ENCODE results near the gene FBXO41. TPM values are rescaled to one million over a fixed set of nuclear protein-coding genes. Genes with fewer than 3 reads are reported as not detected.

Gene FBXO41
- total RNA-seq, 1 experiment from 2014 or later: 6.5 TPM

DNA sequence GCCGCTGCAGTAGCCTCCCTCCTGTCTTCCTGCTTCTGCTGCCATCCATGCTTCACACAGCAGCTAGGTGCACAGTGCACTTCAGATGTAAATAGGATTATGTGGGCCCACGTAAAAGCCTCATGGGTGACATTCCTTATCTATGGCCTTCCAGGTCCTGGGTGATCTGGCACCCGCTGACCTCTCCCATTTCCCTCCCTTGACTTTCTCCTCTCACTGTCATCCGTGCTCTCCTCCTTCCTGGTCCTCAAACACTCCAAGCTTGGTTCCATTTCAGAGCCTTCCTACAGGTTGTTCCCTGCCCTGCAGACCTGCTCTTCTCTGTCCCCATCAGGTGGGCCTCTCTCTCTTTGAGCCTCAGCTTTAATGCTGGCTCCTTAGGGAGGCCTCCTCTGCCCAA is 74.3 kb downstream of the FBXO41 start:
- intact Hi-C loops (cut with micrococcal nuclease; ENCODE audit: unreplicated experiment): no loop called here
- CTCF ChIA-PET: no interaction called here
- TF ChIP-seq REST (IDR thresholded peaks at IDR 0.05; ENCODE audit: insufficient read depth in 1 of 2, low read depth in 2 of 2, low read length in 1 of 2) (no peak), POLR2AphosphoS5 (IDR thresholded peaks at IDR 0.05; ENCODE audit: low read depth, low read length) (no peak), SIN3A (IDR thresholded peaks at IDR 0.05; ENCODE audit: borderline replicate concordance, insufficient read depth, low read depth, low read length) (no peak), TCF7L2 (IDR thresholded peaks at IDR 0.05; ENCODE audit: low read depth, low read length) (no peak)
- TF ChIP-seq, protein P1, sequence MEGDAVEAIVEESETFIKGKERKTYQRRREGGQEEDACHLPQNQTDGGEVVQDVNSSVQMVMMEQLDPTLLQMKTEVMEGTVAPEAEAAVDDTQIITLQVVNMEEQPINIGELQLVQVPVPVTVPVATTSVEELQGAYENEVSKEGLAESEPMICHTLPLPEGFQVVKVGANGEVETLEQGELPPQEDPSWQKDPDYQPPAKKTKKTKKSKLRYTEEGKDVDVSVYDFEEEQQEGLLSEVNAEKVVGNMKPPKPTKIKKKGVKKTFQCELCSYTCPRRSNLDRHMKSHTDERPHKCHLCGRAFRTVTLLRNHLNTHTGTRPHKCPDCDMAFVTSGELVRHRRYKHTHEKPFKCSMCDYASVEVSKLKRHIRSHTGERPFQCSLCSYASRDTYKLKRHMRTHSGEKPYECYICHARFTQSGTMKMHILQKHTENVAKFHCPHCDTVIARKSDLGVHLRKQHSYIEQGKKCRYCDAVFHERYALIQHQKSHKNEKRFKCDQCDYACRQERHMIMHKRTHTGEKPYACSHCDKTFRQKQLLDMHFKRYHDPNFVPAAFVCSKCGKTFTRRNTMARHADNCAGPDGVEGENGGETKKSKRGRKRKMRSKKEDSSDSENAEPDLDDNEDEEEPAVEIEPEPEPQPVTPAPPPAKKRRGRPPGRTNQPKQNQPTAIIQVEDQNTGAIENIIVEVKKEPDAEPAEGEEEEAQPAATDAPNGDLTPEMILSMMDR (IDR thresholded peaks at IDR 0.05): no peak
- Histone ChIP-seq H3K27ac (ENCODE audit: low read length) (no peak overlapping the region), H3K36me3 (ENCODE audit: control insufficient read depth, insufficient read depth, low read length) (no peaks in the 10 kb centered on the region; the same call in 1 of the 2 replicates), H3K4me3 (ENCODE audit: low read depth in 2 of 2, low read length in 2 of 2) (no peak overlapping the region), H3K27me3 (ENCODE audit: control insufficient read depth, insufficient read depth, low read length) (no peaks in the 10 kb centered on the region), H3K9me3 (ENCODE audit: control insufficient read depth, insufficient read depth, low read depth, low read length) (no peaks in the 10 kb centered on the region), H3K4me1 (ENCODE audit: control insufficient read depth, insufficient read depth, low read length) (peaks cover 6% of the 10 kb centered on the region; the same call in 1 of the 2 replicates)
- BruUV-seq (replicated peaks): no TSS peak
- ATAC-seq (no peak), DNase-seq (ENCODE audit: low read depth, low spot score) (no peak)
- in situ Hi-C loops (cut with HindIII; ENCODE audit: low pct_unique_long_range_greater_than_20kb, low sequenced_read_pairs): no loop called here
- POLR2A ChIA-PET: no interaction called here

GRCh38 chr2:73208258-73208657 is 76.0 kb downstream of the FBXO41 start:
- H3K4me1 ChIP-seq (ENCODE audit: control insufficient read depth, insufficient read depth, low read length): peaks cover 6% of the 10 kb centered on the region; the same call in 1 of the 2 replicates
- in situ Hi-C loops (cut with HindIII; ENCODE audit: low pct_unique_long_range_greater_than_20kb, low sequenced_read_pairs) (no loop called here), intact Hi-C loops (cut with micrococcal nuclease; ENCODE audit: unreplicated experiment) (no loop called here)
- DNase-seq (ENCODE audit: low read depth, low spot score): no peak
- POLR2A ChIA-PET: no interaction called here
- no peaks in the 10 kb centered on the region for H3K36me3 ChIP-seq (ENCODE audit: control insufficient read depth, insufficient read depth, low read length)
- TF ChIP-seq REST (IDR thresholded peaks at IDR 0.05; ENCODE audit: insufficient read depth in 1 of 2, low read depth in 2 of 2, low read length in 1 of 2) (no peak), POLR2AphosphoS5 (IDR thresholded peaks at IDR 0.05; ENCODE audit: low read depth, low read length) (no peak), SIN3A (IDR thresholded peaks at IDR 0.05; ENCODE audit: borderline replicate concordance, insufficient read depth, low read depth, low read length) (no peak), TCF7L2 (IDR thresholded peaks at IDR 0.05; ENCODE audit: low read depth, low read length) (no peak)
- TF ChIP-seq, protein P1 (IDR thresholded peaks at IDR 0.05): no peak
- CTCF ChIA-PET: no interaction called here
- no peak overlapping the region for H3K27ac ChIP-seq (ENCODE audit: low read length)
- no peaks in the 10 kb centered on the region for H3K9me3 ChIP-seq (ENCODE audit: control insufficient read depth, insufficient read depth, low read depth, low read length)
- no peak for ATAC-seq
- no peak overlapping the region for H3K4me3 ChIP-seq (ENCODE audit: low read depth in 2 of 2, low read length in 2 of 2)
- no TSS peak for BruUV-seq (replicated peaks)
- H3K27me3 ChIP-seq (ENCODE audit: control insufficient read depth, insufficient read depth, low read length): no peaks in the 10 kb centered on the region
